SHP77 (cell line): Measurements from ENCODE around the gene SGCD.
"Not testable (repeated sequence)": the region's sequence is repeated elsewhere in the genome, so short reads cannot be mapped to it uniquely, and the experiment has no call there.

Experiments
- DNase-seq, 2 experiments: peaks; one replicate each; lab custom pipeline; 2025; lab: John Stamatoyannopoulos, UW

Gene SGCD

GRCh38 chr5:156634301-156634700 is 307.3 kb downstream of the SGCD start:
- DNase-seq = no peak

DNA sequence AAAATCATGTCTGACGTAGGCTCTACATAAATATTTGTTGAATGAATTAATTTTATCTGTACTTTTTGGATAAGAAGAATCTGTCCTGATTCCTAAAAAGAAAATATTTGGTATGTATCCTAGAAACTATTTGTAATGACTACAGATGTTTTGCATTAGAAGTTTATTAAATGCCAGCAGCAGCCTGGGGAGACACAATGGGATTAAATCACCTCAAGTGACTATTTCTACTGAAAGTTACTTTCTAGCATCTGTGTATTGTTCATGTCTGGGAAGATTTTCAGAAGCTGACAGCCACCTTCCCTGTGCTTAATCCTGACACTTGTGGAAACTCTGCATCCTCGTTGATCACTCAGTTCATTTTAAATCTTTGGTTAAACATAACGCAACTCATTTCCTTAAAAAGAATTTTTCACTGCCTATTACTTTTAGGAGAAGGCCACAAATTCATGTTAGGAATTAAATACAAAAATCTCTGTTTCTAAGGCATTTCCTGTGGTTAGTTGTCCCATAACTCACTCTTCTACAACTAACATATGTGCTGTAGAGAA is 313.8 kb downstream of the SGCD start:
- no peak for DNase-seq

GRCh38 chr5:156641686-156642085 is 314.7 kb downstream of the SGCD start:
- no peak for DNase-seq

DNA sequence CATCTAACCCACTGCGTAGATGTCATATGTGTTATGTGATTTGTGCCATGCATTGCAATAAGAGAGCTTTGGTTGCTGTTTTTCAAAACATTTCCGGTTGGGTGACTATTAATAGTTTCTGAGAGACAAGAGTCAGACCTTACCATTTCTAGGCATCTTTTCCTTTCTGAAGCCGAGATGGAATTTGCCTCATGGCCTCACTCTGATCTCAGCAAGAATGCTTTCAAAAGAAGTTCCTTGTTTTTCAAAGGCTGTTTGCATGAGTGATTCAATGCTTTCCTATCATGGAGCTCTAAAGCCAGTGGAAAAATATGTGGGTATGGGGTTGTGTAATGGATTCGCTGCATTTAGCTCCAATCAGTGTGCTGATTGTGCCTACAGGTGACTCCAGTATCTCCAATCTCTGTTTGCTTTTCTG is 320.1 kb downstream of the SGCD start:
- no peak for DNase-seq

- DNase-seq = no peak
These were observed 327.5 kb downstream of the SGCD start for GRCh38 chr5:156654444-156654843.

- DNase-seq = no peak
These were observed 328.8 kb downstream of the SGCD start for GRCh38 chr5:156655732-156656131.

DNA sequence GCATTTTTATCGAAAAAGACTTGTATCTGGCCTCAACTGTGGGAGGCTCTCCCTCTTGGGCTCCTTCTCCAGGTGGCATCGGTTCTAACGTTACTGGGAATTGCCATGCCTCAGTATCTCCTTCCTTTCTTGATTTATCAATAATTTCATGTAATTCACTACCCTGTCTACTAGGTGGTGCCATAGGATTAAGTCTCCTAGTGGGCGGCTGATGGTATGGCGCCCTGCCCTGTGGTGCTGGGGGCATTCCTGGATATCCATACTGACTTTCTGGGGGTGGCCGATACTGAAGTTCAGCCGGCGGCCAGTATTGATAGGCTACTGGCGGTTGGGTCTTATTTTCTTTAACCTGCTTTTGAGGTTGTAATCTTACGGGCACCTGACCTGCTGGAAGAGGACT is 337.9 kb downstream of the SGCD start:
- not testable (repeated sequence) for DNase-seq

GRCh38 chr5:156666686-156667085 is 339.7 kb downstream of the SGCD start:
- DNase-seq = not testable (repeated sequence)

DNA sequence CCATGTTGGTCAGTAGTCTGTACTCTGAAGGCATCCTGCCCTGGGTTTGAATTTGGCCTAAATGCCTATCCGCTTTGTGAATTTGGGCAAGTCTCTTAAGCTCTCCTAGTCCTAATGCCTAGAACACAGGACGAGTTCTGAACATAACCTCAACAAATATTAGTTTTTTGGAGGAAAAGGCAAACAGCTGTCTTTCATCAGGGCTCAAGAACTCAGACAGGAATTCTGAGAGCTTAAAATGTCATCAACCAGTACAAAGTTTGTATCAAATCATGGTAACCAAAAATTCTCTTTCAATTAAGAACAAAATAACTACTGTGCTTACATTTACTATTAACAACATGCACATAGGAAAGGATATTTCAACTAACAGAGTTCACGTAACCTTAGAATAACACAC is 340.7 kb downstream of the SGCD start:
- no peak for DNase-seq

- DNase-seq = no peak
These were observed 342.5 kb downstream of the SGCD start for GRCh38 chr5:156669416-156669815.

DNA sequence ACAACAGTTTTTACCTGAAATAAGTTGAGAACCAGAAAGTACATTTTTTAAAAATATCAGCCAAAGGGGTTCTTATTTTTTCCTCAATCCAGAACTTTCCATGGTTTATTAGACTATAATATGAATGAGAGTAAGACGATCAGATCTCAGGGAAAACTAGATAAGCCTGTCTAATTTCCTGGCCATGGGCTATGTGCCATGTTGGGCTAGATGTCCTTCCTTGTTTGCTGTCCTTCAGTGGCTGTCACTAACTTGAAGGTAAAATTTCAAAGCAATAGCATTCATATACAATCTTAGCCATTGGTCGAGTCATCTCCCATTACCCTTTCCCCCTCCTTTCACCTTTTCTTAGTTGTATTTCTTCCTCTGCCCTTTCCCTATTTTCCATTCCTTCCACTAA is 343.7 kb downstream of the SGCD start:
- no peak for DNase-seq

DNA sequence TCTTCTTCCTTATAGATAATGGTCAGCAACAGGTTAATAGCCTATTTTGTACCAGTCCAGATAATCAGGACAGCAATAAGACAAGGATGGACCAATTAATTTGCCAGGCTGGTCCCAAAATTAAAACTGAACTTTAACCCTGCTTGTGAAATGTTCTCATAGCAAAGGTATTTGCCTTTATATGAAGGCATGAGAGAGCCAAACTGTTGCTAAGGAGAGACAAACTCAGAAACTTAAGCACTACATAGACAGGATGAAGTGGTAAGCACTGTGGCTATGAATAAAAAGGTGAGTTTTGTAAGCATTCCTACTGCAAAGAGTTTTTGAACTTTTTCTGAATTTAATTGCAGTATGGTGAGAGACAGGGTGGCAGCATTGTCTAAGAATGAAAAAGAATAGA is 348.4 kb downstream of the SGCD start:
- no peak for DNase-seq

- DNase-seq = no peak
These were observed 351.0 kb downstream of the SGCD start for GRCh38 chr5:156677963-156678362.

DNA sequence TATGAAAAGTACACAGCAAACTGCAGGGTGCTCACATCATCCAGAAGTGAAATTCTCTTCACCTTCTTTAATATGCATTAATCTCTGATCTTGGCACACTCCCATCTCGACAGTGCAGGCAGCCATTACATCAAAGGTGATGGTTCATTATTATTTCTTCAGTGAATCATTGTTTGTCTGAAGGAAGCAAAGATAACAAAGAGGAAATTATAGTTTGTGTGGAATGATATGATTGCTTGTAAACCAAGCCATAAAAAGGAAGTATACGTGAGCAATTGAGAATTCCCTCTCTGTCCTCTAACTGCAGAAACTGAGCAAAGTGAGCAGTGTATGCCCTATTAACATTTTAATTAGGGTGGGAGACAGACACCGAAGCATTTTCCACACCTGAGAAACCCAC is 351.5 kb downstream of the SGCD start:
- DNase-seq = no peak

DNA sequence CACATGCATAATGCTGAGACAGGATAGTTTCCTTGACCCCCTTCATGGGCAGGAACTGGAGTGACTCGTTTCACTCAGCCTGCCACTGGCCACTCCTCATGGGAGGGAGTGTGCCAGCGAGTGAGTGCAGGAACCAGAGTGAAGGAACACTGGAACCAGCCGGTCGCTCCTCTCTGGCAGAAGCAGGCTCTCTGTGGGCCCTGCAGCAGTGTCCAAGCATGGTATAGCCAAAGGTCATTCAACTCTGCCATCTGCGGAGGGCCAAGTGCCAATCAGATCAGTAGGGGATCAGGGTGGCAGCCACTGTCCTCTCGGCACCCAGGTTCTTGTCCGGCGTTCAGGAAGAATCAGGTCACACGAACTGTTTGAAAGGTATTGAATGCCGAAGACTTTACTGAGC is 353.9 kb downstream of the SGCD start:
- DNase-seq = no peak

GRCh38 chr5:156681265-156681664 is 354.3 kb downstream of the SGCD start:
- DNase-seq = no peak

DNA sequence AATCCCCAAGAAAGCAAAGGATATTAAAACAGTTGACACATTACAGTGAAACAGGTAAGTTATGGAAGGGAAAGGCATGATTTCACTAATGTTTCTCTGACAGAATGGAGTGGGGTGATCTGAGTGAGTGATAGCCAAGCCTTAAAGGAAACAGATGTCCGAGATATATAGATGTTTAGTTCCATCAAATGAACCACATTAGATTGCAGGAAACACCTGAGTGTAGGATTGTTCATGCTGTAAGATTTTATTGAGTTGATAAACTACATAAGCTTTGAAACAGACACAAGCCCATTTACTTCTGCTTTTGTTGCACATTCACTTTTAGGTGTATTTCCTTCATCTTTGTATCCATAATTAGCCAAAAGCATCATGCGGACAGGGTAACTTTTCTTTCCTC is 356.0 kb downstream of the SGCD start:
- DNase-seq = no peak

- no peak for DNase-seq
These were observed 356.5 kb downstream of the SGCD start for GRCh38 chr5:156683509-156683908.

- DNase-seq = no peak
These were observed 357.3 kb downstream of the SGCD start for GRCh38 chr5:156684216-156684615.

- no peak for DNase-seq
These were observed 358.5 kb downstream of the SGCD start for GRCh38 chr5:156685481-156685880.

DNA sequence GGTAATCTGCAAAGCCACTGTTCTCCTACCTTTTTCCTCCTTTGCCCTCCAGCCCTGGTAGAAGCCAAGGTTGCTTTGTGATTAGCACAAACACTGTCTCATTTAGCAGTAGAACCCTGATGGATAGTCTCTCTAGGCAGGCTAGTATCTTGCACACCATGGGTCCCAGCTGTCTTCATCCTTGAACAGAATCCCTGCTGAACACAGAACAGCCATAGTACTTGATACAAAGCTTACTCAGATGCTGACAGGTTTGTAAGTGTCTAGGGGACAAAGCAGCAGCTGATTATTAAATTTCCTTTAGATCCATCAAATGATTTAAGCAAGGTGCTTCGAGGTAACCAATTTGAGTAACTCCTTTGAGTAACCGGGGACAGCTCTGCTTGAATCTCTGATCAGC is 359.4 kb downstream of the SGCD start:
- no peak for DNase-seq

GRCh38 chr5:156686796-156687195 is 359.8 kb downstream of the SGCD start:
- no peak for DNase-seq

DNA sequence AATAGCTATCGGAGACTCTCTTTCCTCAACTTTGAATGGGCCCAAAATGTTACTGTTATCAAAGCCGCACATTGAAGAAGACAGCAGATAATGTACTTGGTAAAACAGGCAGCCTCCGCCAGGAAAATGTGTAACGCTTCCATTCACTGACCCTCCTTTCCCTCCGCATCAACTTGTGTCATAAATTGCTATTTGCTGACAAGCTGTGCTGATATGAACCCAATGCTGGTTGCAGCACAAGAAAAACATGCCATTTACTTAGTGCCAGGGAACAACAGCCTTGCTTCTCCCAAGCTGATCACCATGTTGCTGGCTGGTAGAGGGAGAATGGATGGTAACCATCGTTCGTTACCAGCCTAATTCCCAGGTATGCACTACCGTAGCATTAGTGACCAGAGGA is 360.6 kb downstream of the SGCD start:
- DNase-seq = no peak

- no peak for DNase-seq
These were observed 364.6 kb downstream of the SGCD start for GRCh38 chr5:156691572-156691971.

GRCh38 chr5:156693113-156693512 is 366.1 kb downstream of the SGCD start:
- no peak for DNase-seq
